Gastrocnemius medialis (tissue), 4 donors: Measurements from ENCODE around the gene C9orf152. TPM values are rescaled to one million over a fixed set of nuclear protein-coding genes. Genes with fewer than 3 reads are reported as not detected.
"Not testable (repeated sequence)": the region's sequence is repeated elsewhere in the genome, so short reads cannot be mapped to it uniquely, and the experiment has no call there.

Experiments used
- ATAC-seq, 2 donors: fragments of 150-250 bp; one replicate each; pipeline ENCODE4 v1.9.1; 2016
- DNase-seq, 2 donors: peaks; one replicate each; pipeline ENCODE4 v3.0.0-alpha.2; 2019
- H3K27ac ChIP-seq, 4 donors: fragments of 200-600 bp; sonication (generic); 1 replicate in 1 of 4; 2 replicates in 3 of 4; pipeline ENCODE4 v1.5.1; 2016 to 2018; ENCODE audit warnings: mild to moderate bottlenecking in 2 of 4, moderate library complexity in 1 of 4
- H3K27me3 ChIP-seq, 3 donors: fragments of 200-600 bp; sonication (generic) in 2 of 3; 1 replicate in 1 of 3; 2 replicates in 2 of 3; pipeline versions ENCODE4 v1.5.1 to v1.6.0; 2016 to 2019; ENCODE audit warnings: mild to moderate bottlenecking in 1 of 3, moderate library complexity in 1 of 3
- H3K36me3 ChIP-seq, 2 donors: fragments of 200-600 bp; sonication (generic) in 1 of 2; one replicate each; pipeline ENCODE4 v1.5.1; 2017 to 2018
- H3K4me1 ChIP-seq, 2 donors: fragments of 200-600 bp; sonication (generic) in 1 of 2; one replicate each; pipeline ENCODE4 v1.5.1; 2016 to 2017; ENCODE audit warnings: mild to moderate bottlenecking in 2 of 2
- H3K4me3 ChIP-seq, 4 donors: fragments of 200-600 bp; sonication (generic) in 3 of 4; 1 replicate in 1 of 4; 2 replicates in 3 of 4; pipeline ENCODE4 v1.5.1; 2016 to 2019; ENCODE audit warnings: mild to moderate bottlenecking in 2 of 4
- H3K9me3 ChIP-seq, 3 donors: fragments of 200-600 bp; sonication (generic) in 2 of 3; 1 replicate in 1 of 3; 2 replicates in 2 of 3; pipeline ENCODE4 v1.5.1; 2016 to 2019
- POLR2A ChIP-seq, 2 donors: fragments of 450-650 bp; IDR thresholded peaks; one replicate each; pipeline ENCODE4 v1.6.1; 2017; ENCODE audit warnings: antibody characterized with exemption in 2 of 2, mild to moderate bottlenecking in 2 of 2, moderate library complexity in 2 of 2
- in situ Hi-C, 4 donors: fragments of 200-750 bp; cut with MboI; loops; one replicate each; pipeline versions ENCODE4 v1.15.0 to v1.8.0; 2017; ENCODE audit warnings: low sequenced_read_pairs in 4 of 4
- intact Hi-C: fragments of 100-400 bp; cut with DNase I; formaldehyde crosslinking; loops from one replicate; pipeline ENCODE4 v1.15.1; 2023; ENCODE audit warnings: low total_unique reads
- total RNA-seq, 4 donors: library from RNA; depleted of rRNA; stranded (reverse); fragments of >200 nt; gene quantifications; one replicate each; pipeline versions ENCODE4 v1.1.0 to v1.2.3, GENCODE V29; 2016
- TF ChIP-seq, protein P1 (sequence below), 5 experiments: fragments of 450-650 bp in 3 of 5; fragments of 200-600 bp in 2 of 5; sonication (generic) in 2 of 5; IDR thresholded peaks in 4 of 5; conservative IDR thresholded peaks in 1 of 5; 1 replicate in 4 of 5; 2 replicates in 1 of 5; pipeline ENCODE4 v1.5.1; 2016 to 2019; ENCODE audit warnings: antibody characterized with exemption in 5 of 5, mild to moderate bottlenecking in 3 of 5, moderate library complexity in 3 of 5

The C9orf152 gene
- total RNA-seq, 4 donors from 2014 or later: not detected

DNA sequence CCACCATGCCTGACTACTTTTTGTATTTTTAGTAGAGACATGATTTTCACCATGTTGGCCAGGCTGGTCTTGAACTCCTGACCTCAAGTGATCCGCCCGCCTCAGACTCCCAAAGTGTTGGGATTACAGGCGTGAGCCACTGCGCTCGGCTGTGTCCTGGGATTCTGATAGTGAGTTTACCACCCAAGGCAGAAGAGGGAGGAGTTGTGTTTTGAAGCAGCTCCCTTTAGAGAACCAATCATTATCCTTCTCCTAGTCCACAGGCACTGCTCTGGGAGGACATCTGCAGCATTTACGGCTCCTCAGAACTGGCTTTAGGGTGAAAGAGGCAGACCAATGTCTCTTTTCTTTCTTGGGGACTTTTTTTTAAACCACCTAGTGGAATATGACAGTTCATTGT lies 5.7 kb downstream of the C9orf152 start:
- TF ChIP-seq POLR2A (IDR thresholded peaks at IDR 0.05): no peak
- TF ChIP-seq, protein P1, sequence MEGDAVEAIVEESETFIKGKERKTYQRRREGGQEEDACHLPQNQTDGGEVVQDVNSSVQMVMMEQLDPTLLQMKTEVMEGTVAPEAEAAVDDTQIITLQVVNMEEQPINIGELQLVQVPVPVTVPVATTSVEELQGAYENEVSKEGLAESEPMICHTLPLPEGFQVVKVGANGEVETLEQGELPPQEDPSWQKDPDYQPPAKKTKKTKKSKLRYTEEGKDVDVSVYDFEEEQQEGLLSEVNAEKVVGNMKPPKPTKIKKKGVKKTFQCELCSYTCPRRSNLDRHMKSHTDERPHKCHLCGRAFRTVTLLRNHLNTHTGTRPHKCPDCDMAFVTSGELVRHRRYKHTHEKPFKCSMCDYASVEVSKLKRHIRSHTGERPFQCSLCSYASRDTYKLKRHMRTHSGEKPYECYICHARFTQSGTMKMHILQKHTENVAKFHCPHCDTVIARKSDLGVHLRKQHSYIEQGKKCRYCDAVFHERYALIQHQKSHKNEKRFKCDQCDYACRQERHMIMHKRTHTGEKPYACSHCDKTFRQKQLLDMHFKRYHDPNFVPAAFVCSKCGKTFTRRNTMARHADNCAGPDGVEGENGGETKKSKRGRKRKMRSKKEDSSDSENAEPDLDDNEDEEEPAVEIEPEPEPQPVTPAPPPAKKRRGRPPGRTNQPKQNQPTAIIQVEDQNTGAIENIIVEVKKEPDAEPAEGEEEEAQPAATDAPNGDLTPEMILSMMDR (IDR thresholded peaks at IDR 0.05 in 4 of 5, conservative IDR thresholded peaks at IDR 0.05 in 1 of 5): no peak
- intact Hi-C loops (no loop called here), in situ Hi-C loops (loop anchor here in 1 of 4 donors (25.0 kb wide), 1 partner anchor 615 kb away; no protein-coding TSS in a partner anchor)
- Histone ChIP-seq H3K4me1 (no peaks in the 10 kb centered on the region), H3K36me3 (no peaks in the 10 kb centered on the region), H3K27me3 (no peaks in the 10 kb centered on the region), H3K9me3 (no peaks in the 10 kb centered on the region), H3K4me3 (no peak overlapping the region), H3K27ac (no peak overlapping the region)
- no peak for ATAC-seq
- DNase-seq: no peak

DNA sequence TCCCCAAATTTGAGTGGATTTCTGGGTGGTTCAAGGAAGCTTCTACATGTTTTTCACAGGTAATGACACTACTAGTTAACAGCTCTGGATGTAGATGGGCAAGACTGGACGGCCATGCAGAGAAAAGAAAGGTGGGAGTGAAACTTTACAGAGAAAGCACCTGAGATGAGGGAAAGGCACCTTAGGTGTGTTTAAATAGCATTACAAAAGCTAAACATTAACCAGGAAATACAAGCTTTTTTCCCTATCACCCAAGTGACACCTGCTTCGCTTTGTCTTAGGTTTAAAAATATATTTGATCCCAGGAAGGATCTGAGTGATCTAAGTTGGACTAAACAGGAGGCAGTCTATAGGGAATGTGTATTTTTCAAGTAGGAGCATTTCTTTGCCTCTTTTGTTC lies 8.3 kb downstream of the C9orf152 start:
- no peak overlapping the region for H3K27ac ChIP-seq
- no peak overlapping the region for H3K4me3 ChIP-seq
- no peaks in the 10 kb centered on the region for H3K9me3 ChIP-seq
- TF ChIP-seq POLR2A (IDR thresholded peaks at IDR 0.05): no peak
- TF ChIP-seq, protein P1 (IDR thresholded peaks at IDR 0.05 in 4 of 5, conservative IDR thresholded peaks at IDR 0.05 in 1 of 5): no peak
- H3K27me3 ChIP-seq: no peaks in the 10 kb centered on the region
- no peaks in the 10 kb centered on the region for H3K4me1 ChIP-seq
- intact Hi-C loops (no loop called here), in situ Hi-C loops (loop anchor here in 2 of 4 donors (25.0 kb wide), 2 partner anchors 413 to 612 kb away; no protein-coding TSS in a partner anchor)
- ATAC-seq (no peak), DNase-seq (no peak)
- no peaks in the 10 kb centered on the region for H3K36me3 ChIP-seq

DNA sequence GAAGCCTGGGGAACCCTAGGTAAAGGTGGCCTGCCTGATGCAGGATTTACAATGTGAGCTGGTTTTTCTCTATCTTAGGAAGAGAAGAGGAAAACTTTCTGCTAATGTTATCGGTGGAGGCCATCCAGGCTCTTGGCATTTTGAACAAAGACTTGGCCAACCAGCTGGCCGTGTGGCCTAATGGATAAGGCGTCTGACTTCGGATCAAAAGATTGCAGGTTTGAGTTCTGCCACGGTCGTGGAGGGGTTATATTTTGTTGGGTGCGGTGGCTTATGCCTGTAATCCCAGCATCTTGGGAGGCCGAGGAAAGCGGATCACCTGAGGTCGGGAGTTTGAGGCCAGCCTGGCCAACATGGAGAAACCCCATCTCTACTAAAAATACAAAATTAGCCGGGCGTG lies 9.6 kb downstream of the C9orf152 start:
- no peak for TF ChIP-seq POLR2A (IDR thresholded peaks at IDR 0.05)
- no peaks in the 10 kb centered on the region for H3K9me3 ChIP-seq

DNA sequence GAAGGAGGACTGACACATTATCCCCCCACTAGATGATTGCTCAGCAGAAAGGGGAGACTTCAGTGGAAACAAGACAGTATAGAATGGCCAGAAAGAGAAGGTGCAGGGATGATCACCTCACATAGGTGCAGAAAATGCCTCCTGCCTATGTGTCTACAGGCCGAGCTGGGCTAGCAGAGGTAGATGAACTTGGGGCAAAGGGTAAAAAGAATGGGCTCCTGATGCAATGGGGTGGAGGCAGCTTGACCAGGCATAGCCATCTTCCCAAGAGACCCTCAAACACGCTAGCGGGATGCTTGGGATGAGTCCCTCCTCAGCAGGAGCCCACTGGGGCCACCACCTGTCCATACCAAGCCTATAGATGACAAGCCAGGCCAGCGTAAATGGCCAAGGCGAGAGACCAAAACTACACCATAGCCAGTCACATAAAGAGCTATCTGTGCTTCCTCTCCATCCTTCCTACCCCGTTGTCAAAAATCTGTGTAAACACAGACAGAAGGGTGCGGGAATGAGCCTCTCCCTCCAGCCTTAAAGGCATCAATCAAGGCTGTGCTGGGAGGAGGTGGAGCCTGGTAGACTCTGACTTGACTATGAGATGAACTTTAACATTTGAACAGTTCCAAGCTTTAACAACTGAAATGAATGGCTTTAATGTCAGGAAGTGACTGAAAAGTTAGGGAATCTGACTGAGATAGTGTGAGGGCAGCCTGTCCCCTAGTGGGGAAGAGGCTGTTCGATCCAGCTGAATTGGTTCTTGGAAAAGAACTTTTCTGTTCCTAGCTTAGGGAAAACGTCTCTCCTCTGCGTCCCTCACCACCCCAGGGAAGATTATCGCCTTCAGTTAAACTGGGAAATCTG lies 10.4 kb downstream of the C9orf152 start:
- intact Hi-C loops: no loop called here
- ATAC-seq (no peak), DNase-seq (no peak)
- in situ Hi-C loops: loop anchor here in 1 of 4 donors (25.0 kb wide), 1 partner anchor 415 kb away; no protein-coding TSS in a partner anchor
- H3K36me3 ChIP-seq: no peaks in the 10 kb centered on the region
- H3K9me3 ChIP-seq: no peaks in the 10 kb centered on the region
- no peak overlapping the region for H3K27ac ChIP-seq
- no peaks in the 10 kb centered on the region for H3K27me3 ChIP-seq
- TF ChIP-seq POLR2A (IDR thresholded peaks at IDR 0.05): no peak
- TF ChIP-seq, protein P1 (IDR thresholded peaks at IDR 0.05 in 4 of 5, conservative IDR thresholded peaks at IDR 0.05 in 1 of 5): peak in 1 of 5 experiments; percentile 18
- no peaks in the 10 kb centered on the region for H3K4me1 ChIP-seq
- H3K4me3 ChIP-seq: no peak overlapping the region

More for the DNA sequence above, 9.6 kb downstream of the C9orf152 start:
- Histone ChIP-seq H3K36me3 (no peaks in the 10 kb centered on the region), H3K4me1 (no peaks in the 10 kb centered on the region), H3K27ac (no peak overlapping the region), H3K27me3 (no peaks in the 10 kb centered on the region), H3K4me3 (no peak overlapping the region)
- ATAC-seq (no peak), DNase-seq (no peak)
- intact Hi-C loops (no loop called here), in situ Hi-C loops (loop anchor here in 1 of 4 donors (25.0 kb wide), 1 partner anchor 414 kb away; no protein-coding TSS in a partner anchor)

DNA sequence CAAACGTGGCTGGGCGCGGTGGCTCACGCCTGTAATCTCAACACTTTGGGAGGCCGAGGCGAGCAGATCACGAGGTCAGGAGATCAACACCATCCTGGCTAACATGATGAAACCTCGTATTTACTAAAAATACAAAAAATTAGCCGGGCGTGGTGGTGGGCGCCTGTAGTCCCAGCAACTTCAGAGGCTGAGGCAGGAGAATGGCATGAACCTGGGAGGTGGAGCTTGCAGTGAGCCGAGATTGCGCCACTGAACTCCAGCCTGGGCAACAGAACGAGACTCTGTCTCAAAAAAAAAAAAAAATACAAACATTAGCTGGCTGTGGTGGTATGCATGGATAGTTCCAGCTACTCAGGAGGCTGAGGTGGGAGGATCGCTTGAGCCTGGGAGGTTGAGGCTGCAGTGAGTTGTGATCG lies 11.9 kb downstream of the C9orf152 start:
- in situ Hi-C loops: loop anchor here in 1 of 4 donors (25.0 kb wide), 1 partner anchor 416 kb away; no protein-coding TSS in a partner anchor

More for the DNA sequence above, 11.9 kb downstream of the C9orf152 start:
- H3K27ac ChIP-seq, H3K9me3 ChIP-seq, H3K4me1 ChIP-seq, H3K36me3 ChIP-seq, H3K27me3 ChIP-seq, intact Hi-C loops, DNase-seq, ATAC-seq, H3K4me3 ChIP-seq: not testable (repeated sequence)
